HepG2 (cell line): ENCODE results near the gene ENKUR. TPM values are rescaled to one million over a fixed set of nuclear protein-coding genes. Genes with fewer than 3 reads are reported as not detected.

ENCODE experiments used
- ATAC-seq: fragments of 200-7000 bp; cut with Tn5 transposase; 3 replicates; pipeline ENCODE4 v1.9.1; 2020; ENCODE audit warnings: mild to moderate bottlenecking, moderate library complexity
- BruUV-seq: library from RNA; stranded (reverse); fragments of 400-500 nt; replicated peaks from 2 replicates; lab custom pipeline; 2021; lab: Mats Ljungman, UMichigan
- CTCF ChIA-PET: fragments of 300-600 bp; formaldehyde crosslinking; extraction: SDS; loops from one replicate; lab custom pipeline; 2021; ENCODE audit warnings: low total read pairs, inconsistent platforms, low intra/inter-chr PET ratio; lab: Yijun Ruan, JAX
- POLR2A ChIA-PET: fragments of 350-600 bp; sonication (Branson Sonifier 250); formaldehyde crosslinking; loops from one replicate; lab custom pipeline; 2020; ENCODE audit warnings: antibody characterized with exemption, inconsistent platforms; lab: Yijun Ruan, JAX
- DNase-seq: peaks from one replicate; pipeline ENCODE4 v3.0.0-alpha.2; 2015; ENCODE audit warnings: low spot score
- FAIRE-seq: peaks from 3 replicates; lab custom pipeline; 2011; peaks lifted over from hg19 to GRCh38; lab: Jason Lieb, UNC
- H2AFZ ChIP-seq: one replicate; pipeline ENCODE4 v1.6.1; 2011; ENCODE audit warnings: low read length, inconsistent platforms
- H3K27ac ChIP-seq: fragments of 300-600 bp; 3 replicates; pipeline ENCODE4 v1.8.0; 2011; ENCODE audit warnings: mixed run types, mild to moderate bottlenecking, mixed read lengths, low read length, inconsistent platforms; ENCODE audit not compliant: insufficient read depth; ENCODE audit errors: extremely low read length
- H3K27me3 ChIP-seq, 2 experiments: fragments of 200-600 bp in 1 of 2; 2 replicates in 1 of 2; 3 replicates in 1 of 2; pipeline versions ENCODE4 v1.6.0 to v1.8.0; 2011; ENCODE audit warnings: low read length in 2 of 2, mild to moderate bottlenecking in 2 of 2, moderate library complexity in 2 of 2, inconsistent platforms in 1 of 2; ENCODE audit not compliant: insufficient read depth in 2 of 2, control insufficient read depth in 1 of 2
- H3K36me3 ChIP-seq, 2 experiments: fragments of 200-600 bp in 1 of 2; replicated peaks in 1 of 2; 2 replicates in 1 of 2; 3 replicates in 1 of 2; pipeline versions ENCODE4 v1.5.1 to v1.8.0; 2011; ENCODE audit warnings: low read length in 2 of 2, inconsistent platforms in 1 of 2; ENCODE audit not compliant: insufficient read depth in 2 of 2, control insufficient read depth in 1 of 2
- H3K4me1 ChIP-seq: 2 replicates; pipeline ENCODE4 v1.5.1; 2012; ENCODE audit warnings: low read length, inconsistent platforms; ENCODE audit not compliant: insufficient read depth
- H3K4me2 ChIP-seq: 2 replicates; pipeline ENCODE4 v1.6.0; 2011; ENCODE audit warnings: low read depth, low read length, inconsistent platforms
- H3K4me3 ChIP-seq, 3 experiments: fragments of 200-600 bp in 1 of 3; sonication (generic), shearing (Covaris generic) in 1 of 3; replicated peaks in 1 of 3; 2 replicates each; pipeline ENCODE4 v1.5.1; 2011 to 2016; ENCODE audit warnings: low read length in 3 of 3, inconsistent platforms in 2 of 3, low read depth in 2 of 3, mild to moderate bottlenecking in 2 of 3, control low read depth in 1 of 3, mixed read lengths in 1 of 3; ENCODE audit not compliant: insufficient read depth in 1 of 3
- H3K79me2 ChIP-seq: one replicate; pipeline ENCODE4 v1.6.1; 2011; ENCODE audit warnings: low read length, inconsistent platforms; ENCODE audit not compliant: insufficient read depth
- H3K9ac ChIP-seq: 2 replicates; pipeline ENCODE4 v1.6.0; 2011; ENCODE audit warnings: mild to moderate bottlenecking, low read depth, low read length, inconsistent platforms; ENCODE audit not compliant: insufficient read depth
- H3K9me3 ChIP-seq: 2 replicates; pipeline ENCODE4 v1.5.1; 2012; ENCODE audit warnings: mild to moderate bottlenecking, low read length
- H4K20me1 ChIP-seq: 2 replicates; pipeline ENCODE4 v1.6.0; 2011; ENCODE audit warnings: inconsistent platforms, mild to moderate bottlenecking, low read length, moderate library complexity; ENCODE audit not compliant: insufficient read depth
- CEBPB ChIP-seq: IDR thresholded peaks from 2 replicates; pipeline ENCODE4 v1.6.1; 2011; ENCODE audit warnings: low read depth, low read length, improper control_type of control experiment, borderline replicate concordance
- KDM5B ChIP-seq: sonication (generic); formaldehyde crosslinking; IDR thresholded peaks from 2 replicates; pipeline ENCODE4 v1.4.0; 2020; ENCODE audit warnings: missing genetic modification reagents, mild to moderate bottlenecking, borderline replicate concordance
- POLR2AphosphoS2 ChIP-seq: IDR thresholded peaks from 2 replicates; pipeline ENCODE4 v1.6.1; 2011; ENCODE audit warnings: low read depth, low read length, improper control_type of control experiment
- TBX2 ChIP-seq: sonication (generic); formaldehyde crosslinking; IDR thresholded peaks from 2 replicates; pipeline ENCODE4 v1.5.0; 2020; ENCODE audit warnings: missing genetic modification reagents, mild to moderate bottlenecking, borderline replicate concordance
- ZC3H4 ChIP-seq: sonication (generic); formaldehyde crosslinking; IDR thresholded peaks from 2 replicates; pipeline ENCODE4 v1.4.0; 2020; ENCODE audit warnings: missing genetic modification reagents, borderline replicate concordance
- ZMYM4 ChIP-seq: sonication (generic); formaldehyde crosslinking; IDR thresholded peaks from 2 replicates; pipeline ENCODE4 v1.8.1; 2023; ENCODE audit warnings: mild to moderate bottlenecking, missing genetic modification reagents
- ZNF713 ChIP-seq: sonication (generic); formaldehyde crosslinking; IDR thresholded peaks from 2 replicates; pipeline ENCODE4 v1.4.0; 2020; ENCODE audit warnings: mild to moderate bottlenecking, missing genetic modification reagents
- WGBS: methylation state at CpG from one replicate; pipeline ENCODE4 v1.1.6; 2017; ENCODE audit warnings: low lambda C conversion rate; 5-methylcytosine and 5-hydroxymethylcytosine counted together
- in situ Hi-C: cut with HindIII; loops from 2 replicates; pipeline ENCODE4 v1.10.0; 2017; ENCODE audit warnings: low pct_unique_long_range_greater_than_20kb; ENCODE audit not compliant: extremely low pct_ligation_motif_present
- intact Hi-C: fragments of 100-400 bp; cut with micrococcal nuclease; formaldehyde crosslinking; loops from one replicate; pipeline ENCODE4 v1.10.0; 2022; ENCODE audit not compliant: unreplicated experiment
- polyA plus RNA-seq, 8 experiments: library from polyadenylated mRNA; depleted of rRNA in 3 of 8; stranded (reverse) in 7 of 8; unstranded in 1 of 8; fragments of >200 nt; fragmentation: Illumina TruSeq in 4 of 8; extraction: Trizol in 4 of 8; gene quantifications; 2 replicates each; pipeline versions ENCODE4 v1.2.1 to v1.2.3, GENCODE V29; 2011 to 2016; ENCODE audit warnings: low read depth in 4 of 8, missing spikeins in 1 of 8, mixed read lengths in 1 of 8; ENCODE audit not compliant: insufficient read depth in 1 of 8
- total RNA-seq, 5 experiments: library from RNA; depleted of rRNA; stranded (reverse); fragments of >200 nt; fragmentation: Illumina TruSeq; extraction: Trizol; gene quantifications; 2 replicates each; pipeline ENCODE4 v1.2.3, GENCODE V29; 2016; ENCODE audit warnings: low read depth in 1 of 5
- TF ChIP-seq, protein P1 (sequence below): sonication (generic); formaldehyde crosslinking; IDR thresholded peaks from 2 replicates; pipeline ENCODE4 v1.4.0; 2020; ENCODE audit warnings: mild to moderate bottlenecking, missing genetic modification reagents, borderline replicate concordance
- TF ChIP-seq, protein P2 (sequence below): sonication (generic); formaldehyde crosslinking; IDR thresholded peaks from 2 replicates; pipeline ENCODE4 v1.9.0; 2022; ENCODE audit warnings: low read depth, missing genetic modification reagents

The ENKUR gene
- total and polyA plus RNA-seq, 2 of the 13 experiments (the other 11 are each of a cell fraction or from before 2014, with no cell fraction given) = 0.15 TPM

DNA sequence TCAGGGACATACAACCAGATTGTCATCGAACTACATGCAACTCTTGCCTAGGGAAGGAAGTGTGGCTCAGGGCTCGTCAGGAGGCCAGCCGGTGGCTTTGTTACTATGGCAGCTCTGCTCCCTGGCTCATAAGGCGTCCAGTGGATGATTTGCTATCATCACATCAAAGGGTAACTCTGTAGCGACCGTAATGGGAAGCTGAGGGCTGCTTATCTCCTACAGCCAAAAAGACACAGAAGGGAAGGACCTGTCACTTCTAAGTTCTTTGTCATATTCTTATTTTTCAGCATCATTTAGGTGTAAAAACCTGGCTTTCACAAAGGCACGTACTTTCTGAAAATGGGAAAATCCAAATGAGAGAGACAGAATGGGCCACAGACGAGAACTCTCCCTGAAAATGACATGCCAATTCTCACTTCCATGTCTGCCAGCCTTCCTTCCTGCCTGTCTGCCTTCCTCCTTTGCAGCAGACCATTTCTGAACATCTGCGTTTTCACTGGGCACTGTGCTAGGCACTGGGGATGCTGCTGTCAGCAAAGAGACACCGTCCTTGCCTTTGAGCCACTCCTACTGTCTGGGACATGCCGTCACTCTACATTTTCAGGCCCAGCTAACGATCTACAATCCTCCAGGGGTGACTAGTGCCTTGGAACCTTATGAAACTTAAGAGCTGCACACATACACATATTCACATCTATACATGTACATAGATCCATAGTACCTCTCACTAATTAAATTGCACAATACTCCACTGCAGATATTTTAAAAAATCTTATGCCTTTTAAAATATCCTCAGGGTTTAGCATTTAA, 26.9 kb downstream of the ENKUR start:
- no peak for DNase-seq
- no peaks in the 10 kb centered on the region for H3K9me3 ChIP-seq
- H3K4me2 ChIP-seq = no peak overlapping the region
- intact Hi-C loops (no loop called here), in situ Hi-C loops (loop anchor here (25.0 kb wide), 1 partner anchor 352 kb away; no protein-coding TSS in a partner anchor)
- no peaks in the 10 kb centered on the region for H4K20me1 ChIP-seq
- H3K79me2 ChIP-seq = no peaks in the 10 kb centered on the region
- H3K27ac ChIP-seq = no peak overlapping the region
- ChIA-PET POLR2A (no interaction called here), CTCF (no interaction called here)
- no peak for FAIRE-seq
- no peak overlapping the region for H3K4me3 ChIP-seq
- no peak overlapping the region for H2AFZ ChIP-seq
- peaks cover 0 to 1% of the 10 kb centered on the region in 2 experiments; a peak in 4 of 5 replicates for H3K27me3 ChIP-seq
- H3K36me3 ChIP-seq = no peaks in the 10 kb centered on the region
- TF ChIP-seq CEBPB (peak; percentile 18; the same call in 1 of the 2 replicates), TBX2 (no peak), ZC3H4 (CRISPR knock-in tag) (no peak)
- 50% methylated on average over 12 of the region's 12 CpGs for WGBS
- no peak for ATAC-seq
- BruUV-seq = no TSS peak
- H3K4me1 ChIP-seq = no peaks in the 10 kb centered on the region
- no peak overlapping the region for H3K9ac ChIP-seq

DNA sequence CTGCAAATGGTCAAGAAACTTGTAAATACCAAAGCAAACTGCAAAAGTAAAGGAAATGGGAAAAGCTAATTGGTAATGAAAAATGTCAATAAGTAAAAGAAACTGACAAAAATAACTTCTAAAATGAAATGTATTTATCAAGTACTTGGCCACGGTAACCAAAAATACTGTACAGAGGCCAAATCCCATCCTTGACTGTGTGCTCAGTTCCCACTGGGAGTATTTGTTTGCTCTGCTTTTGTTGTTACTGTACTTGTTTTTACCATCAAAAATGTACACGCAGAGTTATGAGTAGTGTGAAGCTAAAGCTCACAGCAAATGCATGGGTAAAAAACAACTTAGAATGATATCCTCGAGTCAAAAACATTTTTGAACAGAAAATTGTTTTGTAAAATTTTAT, 31.1 kb downstream of the ENKUR start:
- DNase-seq = no peak
- TF ChIP-seq, protein P1, sequence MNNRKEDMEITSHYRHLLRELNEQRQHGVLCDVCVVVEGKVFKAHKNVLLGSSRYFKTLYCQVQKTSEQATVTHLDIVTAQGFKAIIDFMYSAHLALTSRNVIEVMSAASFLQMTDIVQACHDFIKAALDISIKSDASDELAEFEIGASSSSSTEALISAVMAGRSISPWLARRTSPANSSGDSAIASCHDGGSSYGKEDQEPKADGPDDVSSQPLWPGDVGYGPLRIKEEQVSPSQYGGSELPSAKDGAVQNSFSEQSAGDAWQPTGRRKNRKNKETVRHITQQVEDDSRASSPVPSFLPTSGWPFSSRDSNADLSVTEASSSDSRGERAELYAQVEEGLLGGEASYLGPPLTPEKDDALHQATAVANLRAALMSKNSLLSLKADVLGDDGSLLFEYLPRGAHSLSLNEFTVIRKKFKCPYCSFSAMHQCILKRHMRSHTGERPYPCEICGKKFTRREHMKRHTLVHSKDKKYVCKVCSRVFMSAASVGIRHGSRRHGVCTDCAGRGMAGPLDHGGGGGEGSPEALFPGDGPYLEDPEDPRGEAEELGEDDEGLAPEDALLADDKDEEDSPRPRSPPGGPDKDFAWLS (CRISPR knock-in tag) = no peak
- TF ChIP-seq ZMYM4 (CRISPR knock-in tag) (no peak), POLR2AphosphoS2 (no peak), KDM5B (CRISPR knock-in tag) (no peak), ZNF713 (CRISPR knock-in tag) (no peak)
- TF ChIP-seq, protein P2, sequence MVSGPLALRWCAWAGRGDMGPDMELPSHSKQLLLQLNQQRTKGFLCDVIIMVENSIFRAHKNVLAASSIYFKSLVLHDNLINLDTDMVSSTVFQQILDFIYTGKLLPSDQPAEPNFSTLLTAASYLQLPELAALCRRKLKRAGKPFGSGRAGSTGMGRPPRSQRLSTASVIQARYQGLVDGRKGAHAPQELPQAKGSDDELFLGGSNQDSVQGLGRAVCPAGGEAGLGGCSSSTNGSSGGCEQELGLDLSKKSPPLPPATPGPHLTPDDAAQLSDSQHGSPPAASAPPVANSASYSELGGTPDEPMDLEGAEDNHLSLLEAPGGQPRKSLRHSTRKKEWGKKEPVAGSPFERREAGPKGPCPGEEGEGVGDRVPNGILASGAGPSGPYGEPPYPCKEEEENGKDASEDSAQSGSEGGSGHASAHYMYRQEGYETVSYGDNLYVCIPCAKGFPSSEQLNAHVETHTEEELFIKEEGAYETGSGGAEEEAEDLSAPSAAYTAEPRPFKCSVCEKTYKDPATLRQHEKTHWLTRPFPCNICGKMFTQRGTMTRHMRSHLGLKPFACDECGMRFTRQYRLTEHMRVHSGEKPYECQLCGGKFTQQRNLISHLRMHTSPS (CRISPR knock-in tag) = no peak
- Histone ChIP-seq H4K20me1 (no peaks in the 10 kb centered on the region), H3K9ac (no peak overlapping the region), H3K4me1 (no peaks in the 10 kb centered on the region), H3K27ac (no peak overlapping the region), H3K36me3 (no peaks in the 10 kb centered on the region), H3K9me3 (no peaks in the 10 kb centered on the region), H3K4me3 (no peak overlapping the region), H3K4me2 (no peak overlapping the region), H2AFZ (no peak overlapping the region), H3K27me3 (peaks cover 0 to 1% of the 10 kb centered on the region in 2 experiments; a peak in 2 of 5 replicates), H3K79me2 (no peaks in the 10 kb centered on the region)
- ChIA-PET POLR2A (no interaction called here), CTCF (no interaction called here)
- BruUV-seq = no TSS peak
- no peak for ATAC-seq
- WGBS = 2% methylated on average over 3 of the region's 3 CpGs
- no peak for FAIRE-seq
- in situ Hi-C loops (loop anchor here (25.0 kb wide), 1 partner anchor 348 kb away; no protein-coding TSS in a partner anchor), intact Hi-C loops (no loop called here)
